ENCODE measurements around the gene PPCS.

PPCS gene

GRCh38 chr1:42469727-42470126 is 13.4 kb downstream of the PPCS start:
- TF ChIP-seq REST (IDR thresholded peaks at IDR 0.05; ENCODE audit: insufficient read depth in 1 of 2, low read depth in 2 of 2, low read length in 2 of 2) (no peak), SIN3A (IDR thresholded peaks at IDR 0.05; ENCODE audit: borderline replicate concordance, insufficient read depth, low read length) (no peak), TAF1 (IDR thresholded peaks at IDR 0.05; ENCODE audit: borderline replicate concordance, insufficient read depth, low read length) (no peak), POLR2AphosphoS5 (IDR thresholded peaks at IDR 0.05; ENCODE audit: low read depth, low read length) (no peak), FOXP2 (optimal IDR thresholded peaks at IDR 0.05; ENCODE audit: borderline replicate concordance, extremely low read depth, extremely low read length, insufficient read depth) (no peak)

- TF ChIP-seq FOXP2 (optimal IDR thresholded peaks at IDR 0.05; ENCODE audit: borderline replicate concordance, extremely low read depth, extremely low read length, insufficient read depth) (no peak), TAF1 (IDR thresholded peaks at IDR 0.05; ENCODE audit: borderline replicate concordance, insufficient read depth, low read length) (no peak), POLR2AphosphoS5 (IDR thresholded peaks at IDR 0.05; ENCODE audit: low read depth, low read length) (no peak), SIN3A (IDR thresholded peaks at IDR 0.05; ENCODE audit: borderline replicate concordance, insufficient read depth, low read length) (no peak), REST (IDR thresholded peaks at IDR 0.05; ENCODE audit: insufficient read depth in 1 of 2, low read depth in 2 of 2, low read length in 2 of 2) (no peak)
Observed at GRCh38 chr1:42476605-42477004, 20.3 kb downstream of the PPCS start.

- no peak for TF ChIP-seq FOXP2 (optimal IDR thresholded peaks at IDR 0.05; ENCODE audit: borderline replicate concordance, extremely low read depth, extremely low read length, insufficient read depth)
- no peak for TF ChIP-seq POLR2AphosphoS5 (IDR thresholded peaks at IDR 0.05; ENCODE audit: low read depth, low read length)
- no peak for TF ChIP-seq SIN3A (IDR thresholded peaks at IDR 0.05; ENCODE audit: borderline replicate concordance, insufficient read depth, low read length)
- no peak for TF ChIP-seq REST (IDR thresholded peaks at IDR 0.05; ENCODE audit: insufficient read depth in 1 of 2, low read depth in 2 of 2, low read length in 2 of 2)
- no peak for TF ChIP-seq TAF1 (IDR thresholded peaks at IDR 0.05; ENCODE audit: borderline replicate concordance, insufficient read depth, low read length)
Observed at GRCh38 chr1:42477775-42478174, 21.4 kb downstream of the PPCS start.

- TF ChIP-seq TAF1 (IDR thresholded peaks at IDR 0.05; ENCODE audit: borderline replicate concordance, insufficient read depth, low read length) (no peak), SIN3A (IDR thresholded peaks at IDR 0.05; ENCODE audit: borderline replicate concordance, insufficient read depth, low read length) (no peak), POLR2AphosphoS5 (IDR thresholded peaks at IDR 0.05; ENCODE audit: low read depth, low read length) (no peak), REST (IDR thresholded peaks at IDR 0.05; ENCODE audit: insufficient read depth in 1 of 2, low read depth in 2 of 2, low read length in 2 of 2) (no peak), FOXP2 (optimal IDR thresholded peaks at IDR 0.05; ENCODE audit: borderline replicate concordance, extremely low read depth, extremely low read length, insufficient read depth) (no peak)
Observed at GRCh38 chr1:42479621-42480020, 23.3 kb downstream of the PPCS start.

GRCh38 chr1:42480921-42481320 is 24.6 kb downstream of the PPCS start:
- TF ChIP-seq TAF1 (IDR thresholded peaks at IDR 0.05; ENCODE audit: borderline replicate concordance, insufficient read depth, low read length), result no peak
